K562 (cell line): ENCODE measurements around the gene ADK. TPM values are rescaled to one million over a fixed set of nuclear protein-coding genes. Genes with fewer than 3 reads are reported as not detected.

Experiments used
- ATAC-seq: fragments of 200-7000 bp; cut with Tn5 transposase; 3 replicates; pipeline ENCODE4 v1.9.1; 2020; ENCODE audit warnings: moderate library complexity
- BruUV-seq: library from RNA; stranded (reverse); fragments of 400-500 nt; replicated peaks from 2 replicates; lab custom pipeline; 2021; lab: Mats Ljungman, UMichigan
- CTCF ChIA-PET: fragments of 300-600 bp; formaldehyde crosslinking; extraction: SDS; loops from one replicate; lab custom pipeline; 2021; ENCODE audit warnings: low intra/inter-chr PET ratio; lab: Yijun Ruan, JAX
- POLR2A ChIA-PET: fragments of 300-600, 350-650 bp; sonication (Branson Sonifier 250); formaldehyde crosslinking; extraction: SDS; loops from one replicate; lab custom pipeline; 2021; ENCODE audit warnings: antibody characterized with exemption, inconsistent platforms; lab: Yijun Ruan, JAX
- DNase-seq, 4 experiments: peaks; one replicate each; pipeline versions ENCODE4 v3.0.0 to v3.0.0-alpha.2; 2011 to 2018; ENCODE audit warnings: low spot score in 3 of 4, mixed read lengths in 3 of 4; ENCODE audit errors: extremely low read depth in 1 of 4
- FAIRE-seq: peaks from 2 replicates; lab custom pipeline; 2011; peaks lifted over from hg19 to GRCh38; lab: Jason Lieb, UNC
- H2AFZ ChIP-seq: 2 replicates; pipeline ENCODE4 v1.6.0; 2011; ENCODE audit warnings: low read depth, low read length, control low read depth, inconsistent platforms
- H3K27ac ChIP-seq: fragments of 200-600 bp; 3 replicates; pipeline ENCODE4 v1.8.0; 2011; ENCODE audit warnings: low read depth, mild to moderate bottlenecking, control low read depth, inconsistent platforms, low read length, moderate library complexity, mixed read lengths; ENCODE audit errors: extremely low read depth
- H3K27me3 ChIP-seq, 2 experiments: fragments of 300-600 bp in 1 of 2; 2 replicates in 1 of 2; 3 replicates in 1 of 2; pipeline versions ENCODE4 v1.6.0 to v1.8.0; 2011; ENCODE audit warnings: inconsistent platforms in 2 of 2, low read length in 2 of 2, mild to moderate bottlenecking in 1 of 2, mixed read lengths in 1 of 2, moderate library complexity in 1 of 2; ENCODE audit not compliant: control insufficient read depth in 2 of 2, insufficient read depth in 2 of 2
- H3K36me3 ChIP-seq: fragments of 300-600 bp; 3 replicates; pipeline ENCODE4 v1.8.0; 2011; ENCODE audit warnings: mild to moderate bottlenecking, low read length, inconsistent platforms; ENCODE audit not compliant: control insufficient read depth, insufficient read depth
- H3K4me1 ChIP-seq, 2 experiments: fragments of 200-600 bp in 1 of 2; replicated peaks in 1 of 2; 2 replicates in 1 of 2; 3 replicates in 1 of 2; pipeline versions ENCODE4 v1.5.1 to v1.8.0; 2011; ENCODE audit warnings: inconsistent platforms in 2 of 2, low read length in 2 of 2, mild to moderate bottlenecking in 1 of 2, mixed read lengths in 1 of 2, moderate library complexity in 1 of 2; ENCODE audit not compliant: control insufficient read depth in 2 of 2, insufficient read depth in 2 of 2
- H3K4me2 ChIP-seq: 2 replicates; pipeline ENCODE4 v1.6.1; 2011; ENCODE audit warnings: low read length, control low read depth, inconsistent platforms, mixed read lengths; ENCODE audit not compliant: insufficient read depth
- H3K4me3 ChIP-seq: fragments of 200-600 bp; sonication (generic), shearing (Covaris generic); 2 replicates; pipeline ENCODE4 v1.5.1; 2016; ENCODE audit warnings: control low read depth, inconsistent platforms
- H3K79me2 ChIP-seq: fragments of 200-600 bp; 3 replicates; pipeline ENCODE4 v1.8.0; 2011; ENCODE audit warnings: low read length, inconsistent platforms; ENCODE audit not compliant: control insufficient read depth, insufficient read depth
- H3K9ac ChIP-seq, 2 experiments: 2 replicates each; pipeline versions ENCODE4 v1.6.0 to v1.6.1; 2011; ENCODE audit warnings: low read depth in 2 of 2, low read length in 2 of 2, control low read depth in 1 of 2, inconsistent platforms in 1 of 2, mild to moderate bottlenecking in 1 of 2, mixed read lengths in 1 of 2; ENCODE audit not compliant: insufficient read depth in 1 of 2
- H3K9me1 ChIP-seq: one replicate; pipeline ENCODE4 v1.6.0; 2011; ENCODE audit warnings: inconsistent platforms, mild to moderate bottlenecking, low read length, moderate library complexity; ENCODE audit not compliant: control insufficient read depth, insufficient read depth
- H3K9me3 ChIP-seq: replicated peaks from 2 replicates; pipeline ENCODE4 v1.5.1; 2011; ENCODE audit warnings: low read depth, low read length, inconsistent platforms; ENCODE audit not compliant: control insufficient read depth, insufficient read depth
- H4K20me1 ChIP-seq: replicated peaks from 2 replicates; pipeline ENCODE4 v1.6.1; 2011; ENCODE audit warnings: low read length, inconsistent platforms, mixed read lengths; ENCODE audit not compliant: control insufficient read depth, insufficient read depth
- ETS2 ChIP-seq: IDR thresholded peaks from 2 replicates; pipeline ENCODE4 v1.6.1; 2016; ENCODE audit warnings: borderline replicate concordance, missing genetic modification characterization, mild to moderate bottlenecking, moderate library complexity, missing compliant biosample characterization; ENCODE audit not compliant: poor library complexity, severe bottlenecking
- EZH2 ChIP-seq: IDR thresholded peaks from 2 replicates; pipeline ENCODE4 v1.6.1; 2012; ENCODE audit warnings: low read depth, mild to moderate bottlenecking, inconsistent platforms, low read length, borderline replicate concordance
- NEUROD1 ChIP-seq: fragments of 150-350 bp; IDR thresholded peaks from 2 replicates; pipeline ENCODE4 v1.6.1; 2014; ENCODE audit warnings: borderline replicate concordance, low read length, low read depth; ENCODE audit not compliant: partially characterized antibody
- NFE2 ChIP-seq: IDR thresholded peaks from 2 replicates; pipeline ENCODE4 v1.6.1; 2014; ENCODE audit warnings: antibody characterized with exemption, low read depth
- RBFOX2 ChIP-seq: fragments of 200-400 bp; formaldehyde crosslinking; IDR thresholded peaks from 2 replicates; pipeline ENCODE4 v1.6.1; 2017; ENCODE audit warnings: low read depth, mild to moderate bottlenecking, low read length, moderate library complexity
- SMAD1 ChIP-seq: fragments of 150-350 bp; IDR thresholded peaks from 2 replicates; pipeline ENCODE4 v1.6.1; 2014; ENCODE audit warnings: low read length, low read depth; ENCODE audit not compliant: partially characterized antibody
- SRSF7 ChIP-seq: fragments of 200-400 bp; formaldehyde crosslinking; optimal IDR thresholded peaks from 2 replicates; pipeline ENCODE3; 2017; ENCODE audit warnings: mild to moderate bottlenecking, low read depth, low read length
- ZFX ChIP-seq: sonication (generic); formaldehyde crosslinking; IDR thresholded peaks from 2 replicates; pipeline ENCODE4 v1.8.0; 2022; ENCODE audit warnings: mild to moderate bottlenecking, missing genetic modification reagents, moderate library complexity
- ZNF253 ChIP-seq: fragments of 250-450 bp; sonication (Bioruptor Pico); conservative IDR thresholded peaks from 2 replicates; pipeline ENCODE4 v1.6.1; 2021; ENCODE audit warnings: mild to moderate bottlenecking
- ZNF696 ChIP-seq: fragments of 250-450 bp; sonication (Bioruptor Pico); conservative IDR thresholded peaks from 2 replicates; pipeline ENCODE4 v1.4.0; 2020; ENCODE audit warnings: mild to moderate bottlenecking, moderate library complexity
- WGBS: fragments of 100-300 bp; shearing (Covaris generic); methylation state at CpG from one replicate; pipeline ENCODE4 v1.1.6; 2016; ENCODE audit warnings: low coverage, mixed read lengths; ENCODE audit not compliant: insufficient coverage; ENCODE audit errors: missing lambda C conversion rate; 5-methylcytosine and 5-hydroxymethylcytosine counted together
- in situ Hi-C: fragments of 300-500 bp; cut with MboI; formaldehyde crosslinking; loops from 4 replicates; pipeline ENCODE4 v1.15.0; 2018; ENCODE audit warnings: inconsistent platforms, mixed read lengths
- intact Hi-C: fragments of 100-400 bp; cut with micrococcal nuclease; formaldehyde crosslinking; loops from 2 replicates; pipeline ENCODE4 v1.14.2; 2022
- polyA plus RNA-seq, 8 experiments: library from polyadenylated mRNA; depleted of rRNA in 4 of 8; stranded (reverse) in 5 of 8; unstranded in 3 of 8; fragments of >200 nt; fragmentation: Nextera tagmentation in 2 of 8; fragmentation: Illumina TruSeq in 1 of 8; extraction: Ambion mirVana in 2 of 8; extraction: Trizol in 1 of 8; gene quantifications; 2 replicates each; pipeline versions ENCODE4 v1.2.1 to v1.2.3, GENCODE V29; 2011 to 2014; ENCODE audit warnings: inconsistent platforms in 1 of 8, missing spikeins in 1 of 8
- total RNA-seq, 7 experiments: library from RNA; depleted of rRNA in 6 of 7; stranded (reverse); fragments of >200 nt in 6 of 7; fragmentation: Illumina TruSeq in 2 of 7; extraction: Trizol in 2 of 7; gene quantifications; 2 replicates each; pipeline versions ENCODE4 v1.2.1 to v1.2.3, GENCODE V29; 2011 to 2021; ENCODE audit warnings: low replicate concordance in 1 of 7
- TF ChIP-seq, protein P1 (sequence below): sonication (generic); formaldehyde crosslinking; IDR thresholded peaks from 2 replicates; pipeline ENCODE4 v1.8.1; 2023; ENCODE audit warnings: mild to moderate bottlenecking, missing genetic modification reagents

ADK gene
- total and polyA plus RNA-seq, 9 of the 15 experiments (the other 6 are each of a cell fraction or from before 2014, with no cell fraction given) = 54.2 to 97.8 (median 73.6) TPM

GRCh38 chr10:74683067-74683466 is 532.0 kb downstream of the ADK start:
- Histone ChIP-seq H3K4me2 (no peak overlapping the region), H3K9me3 (no peaks in the 10 kb centered on the region), H3K9me1 (no peaks in the 10 kb centered on the region), H3K4me1 (no peaks in the 10 kb centered on the region), H2AFZ (no peak overlapping the region), H3K9ac (no peak overlapping the region), H4K20me1 (no peaks in the 10 kb centered on the region), H3K27me3 (no peaks in the 10 kb centered on the region), H3K4me3 (no peak overlapping the region), H3K79me2 (no peaks in the 10 kb centered on the region), H3K36me3 (peaks cover 6% of the 10 kb centered on the region; the same call in 1 of the 3 replicates), H3K27ac (no peak overlapping the region)
- in situ Hi-C loops (no loop called here), intact Hi-C loops (loop anchor here (5.0 kb wide), 1 partner anchor 49 kb away; no protein-coding TSS in a partner anchor)
- no peak for FAIRE-seq
- no peak for DNase-seq
- no peak for ATAC-seq
- POLR2A ChIA-PET = interaction anchor here (1.1 kb wide), 1 partner anchor 17 kb away, joined by 3 read pairs; no protein-coding TSS in a partner anchor
- BruUV-seq = no TSS peak
- CTCF ChIA-PET = no interaction called here
- TF ChIP-seq EZH2 (no peak), SMAD1 (no peak), ZNF696 (CRISPR knock-in tag) (no peak)
- TF ChIP-seq, all 486 proteins: peak for 0

GRCh38 chr10:74683621-74684364 is 532.8 kb downstream of the ADK start:
- no peak for ATAC-seq
- 72% methylated on average over 7 of the region's 7 CpGs for WGBS
- no peaks in the 10 kb centered on the region for H3K27me3 ChIP-seq
- BruUV-seq = no TSS peak
- in situ Hi-C loops (no loop called here), intact Hi-C loops (loop anchor here (5.0 kb wide), 1 partner anchor 49 kb away; no protein-coding TSS in a partner anchor)
- no peak for DNase-seq
- no peaks in the 10 kb centered on the region for H3K9me3 ChIP-seq
- H3K36me3 ChIP-seq = peaks cover 6% of the 10 kb centered on the region; the same call in 1 of the 3 replicates
- no peak overlapping the region for H2AFZ ChIP-seq
- no peak overlapping the region for H3K9ac ChIP-seq
- H4K20me1 ChIP-seq = no peaks in the 10 kb centered on the region
- H3K9me1 ChIP-seq = no peaks in the 10 kb centered on the region
- FAIRE-seq = no peak
- H3K27ac ChIP-seq = no peak overlapping the region
- no peaks in the 10 kb centered on the region for H3K4me1 ChIP-seq
- H3K4me3 ChIP-seq = no peak overlapping the region
- ChIA-PET CTCF (no interaction called here), POLR2A (interaction anchor here (1.1 kb wide), 1 partner anchor 17 kb away, joined by 3 read pairs; no protein-coding TSS in a partner anchor)
- H3K79me2 ChIP-seq = no peaks in the 10 kb centered on the region
- no peak overlapping the region for H3K4me2 ChIP-seq
- no peak for TF ChIP-seq NEUROD1
- TF ChIP-seq ETS2 (tag) = no peak
- TF ChIP-seq SRSF7 = no peak
- TF ChIP-seq RBFOX2 = no peak
- TF ChIP-seq ZNF253 (CRISPR knock-in tag) = no peak
- TF ChIP-seq, protein P1, sequence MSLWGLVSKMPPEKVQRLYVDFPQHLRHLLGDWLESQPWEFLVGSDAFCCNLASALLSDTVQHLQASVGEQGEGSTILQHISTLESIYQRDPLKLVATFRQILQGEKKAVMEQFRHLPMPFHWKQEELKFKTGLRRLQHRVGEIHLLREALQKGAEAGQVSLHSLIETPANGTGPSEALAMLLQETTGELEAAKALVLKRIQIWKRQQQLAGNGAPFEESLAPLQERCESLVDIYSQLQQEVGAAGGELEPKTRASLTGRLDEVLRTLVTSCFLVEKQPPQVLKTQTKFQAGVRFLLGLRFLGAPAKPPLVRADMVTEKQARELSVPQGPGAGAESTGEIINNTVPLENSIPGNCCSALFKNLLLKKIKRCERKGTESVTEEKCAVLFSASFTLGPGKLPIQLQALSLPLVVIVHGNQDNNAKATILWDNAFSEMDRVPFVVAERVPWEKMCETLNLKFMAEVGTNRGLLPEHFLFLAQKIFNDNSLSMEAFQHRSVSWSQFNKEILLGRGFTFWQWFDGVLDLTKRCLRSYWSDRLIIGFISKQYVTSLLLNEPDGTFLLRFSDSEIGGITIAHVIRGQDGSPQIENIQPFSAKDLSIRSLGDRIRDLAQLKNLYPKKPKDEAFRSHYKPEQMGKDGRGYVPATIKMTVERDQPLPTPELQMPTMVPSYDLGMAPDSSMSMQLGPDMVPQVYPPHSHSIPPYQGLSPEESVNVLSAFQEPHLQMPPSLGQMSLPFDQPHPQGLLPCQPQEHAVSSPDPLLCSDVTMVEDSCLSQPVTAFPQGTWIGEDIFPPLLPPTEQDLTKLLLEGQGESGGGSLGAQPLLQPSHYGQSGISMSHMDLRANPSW (CRISPR knock-in tag) = no peak
- TF ChIP-seq ZFX (CRISPR knock-in tag) = no peak
- TF ChIP-seq NFE2 = no peak
